ENCODE measurements around the gene MOB3B.

GRCh38 chr9:27447031-27447683 lies 82.5 kb downstream of the MOB3B start:
- TF ChIP-seq POLR2A (IDR thresholded peaks at IDR 0.05) (no peak), CTCF (IDR thresholded peaks at IDR 0.05) (no peak)
